Stimulated activated CD8-positive, alpha-beta memory T cell treated with anti-CD3 and anti-CD28 coated beads, Interleukin-2, amount 100 ng/mL, for 1 hour (primary cell): ENCODE results near the gene METTL9.
"Not testable (repeated sequence)": the region's sequence is repeated elsewhere in the genome, so short reads cannot be mapped to it uniquely, and the experiment has no call there.

Source experiments
- DNase-seq, 2 donors: peaks; one replicate each; pipeline ENCODE4 v3.0.0-alpha.2; 2020; ENCODE audit warnings: low read depth in 2 of 2

METTL9 gene

GRCh38 chr16:21574372-21574771 lies 25.0 kb upstream of the METTL9 start:
- no peak for DNase-seq

- DNase-seq, result not testable (repeated sequence)
These were observed 23.1 kb upstream of the METTL9 start for GRCh38 chr16:21576323-21576722.

GRCh38 chr16:21577487-21577886 lies 21.9 kb upstream of the METTL9 start:
- not testable (repeated sequence) for DNase-seq

- DNase-seq, result not testable (repeated sequence)
These were observed 21.1 kb upstream of the METTL9 start for GRCh38 chr16:21578311-21578710.

- DNase-seq, result not testable (repeated sequence)
These were observed 19.2 kb upstream of the METTL9 start for GRCh38 chr16:21580131-21580530.

GRCh38 chr16:21580807-21581206 lies 18.6 kb upstream of the METTL9 start:
- no peak for DNase-seq

GRCh38 chr16:21584817-21585216 lies 14.6 kb upstream of the METTL9 start:
- DNase-seq, result no peak

- not testable (repeated sequence) for DNase-seq
These were observed 10.8 kb upstream of the METTL9 start for GRCh38 chr16:21588593-21588992.

GRCh38 chr16:21589551-21589950 lies 9.8 kb upstream of the METTL9 start:
- DNase-seq, result no peak

- no peak for DNase-seq
These were observed 9.1 kb upstream of the METTL9 start for GRCh38 chr16:21590287-21590686.

GRCh38 chr16:21590796-21591195 lies 8.6 kb upstream of the METTL9 start:
- no peak for DNase-seq

- no peak for DNase-seq
These were observed 7.2 kb upstream of the METTL9 start for GRCh38 chr16:21592191-21592590.

- DNase-seq, result no peak
These were observed 5.7 kb upstream of the METTL9 start for GRCh38 chr16:21593530-21594289.

GRCh38 chr16:21597561-21598030 lies 1.8 kb upstream of the METTL9 start:
- DNase-seq, result no peak

GRCh38 chr16:21598206-21598605 lies 1.2 kb upstream of the METTL9 start:
- no peak for DNase-seq

- no peak for DNase-seq
These were observed 666 bp upstream of the METTL9 start for GRCh38 chr16:21598701-21599121.

GRCh38 chr16:21600031-21600773 lies 825 bp downstream of the METTL9 start:
- DNase-seq, result no peak

- DNase-seq, result no peak
These were observed 3.4 kb downstream of the METTL9 start for GRCh38 chr16:21602785-21603184.

- DNase-seq, result no peak
These were observed 4.6 kb downstream of the METTL9 start for GRCh38 chr16:21603928-21604327.

- DNase-seq, result not testable (repeated sequence)
These were observed 6.5 kb downstream of the METTL9 start for GRCh38 chr16:21605848-21606247.

- DNase-seq, result no peak
These were observed 9.4 kb downstream of the METTL9 start for GRCh38 chr16:21608639-21609328.

- no peak for DNase-seq
These were observed 10.7 kb downstream of the METTL9 start for GRCh38 chr16:21610006-21610544.
